SK-N-SH (cell line): ENCODE data around the gene GOLGA3. TPM values are rescaled to one million over a fixed set of nuclear protein-coding genes. Genes with fewer than 3 reads are reported as not detected.

Source experiments
- CTCF ChIA-PET: fragments of 300-600, 350-600 bp; formaldehyde crosslinking; extraction: SDS; loops from one replicate; lab custom pipeline; 2021; lab: Yijun Ruan, JAX
- POLR2A ChIA-PET: fragments of 350-600 bp; sonication (Branson Sonifier 250); formaldehyde crosslinking; extraction: SDS; loops from one replicate; lab custom pipeline; 2020; ENCODE audit warnings: antibody characterized with exemption, inconsistent platforms; lab: Yijun Ruan, JAX
- DNase-seq: peaks from one replicate; pipeline ENCODE4 v3.0.0; 2012
- H2AFZ ChIP-seq: fragments of 200-600 bp; sonication (generic); 2 replicates; pipeline ENCODE4 v1.8.1; 2016; ENCODE audit warnings: antibody characterized with exemption, mild to moderate bottlenecking, low read depth
- H3F3A ChIP-seq: fragments of 200-600 bp; sonication (generic); replicated peaks from 2 replicates; pipeline ENCODE3; 2016; ENCODE audit warnings: antibody characterized with exemption, mild to moderate bottlenecking; ENCODE audit not compliant: insufficient read depth
- H3K27ac ChIP-seq, 2 experiments: fragments of 200-500 bp in 1 of 2; fragments of 200-600 bp in 1 of 2; sonication (Bioruptor generic) in 1 of 2; sonication (generic), shearing (Covaris generic) in 1 of 2; 2 replicates each; pipeline versions ENCODE4 v1.5.1 to v1.6.1; 2014 to 2016; ENCODE audit warnings: low read depth in 2 of 2, inconsistent platforms in 1 of 2, low read length in 1 of 2, mild to moderate bottlenecking in 1 of 2, mixed read lengths in 1 of 2
- H3K27me3 ChIP-seq: fragments of 200-600 bp; sonication (generic), shearing (Covaris generic); 2 replicates; pipeline ENCODE4 v1.6.1; 2016; ENCODE audit warnings: mixed run types; ENCODE audit not compliant: insufficient read depth
- H3K36me3 ChIP-seq, 2 experiments: fragments of 200-500 bp in 1 of 2; fragments of 200-600 bp in 1 of 2; sonication (Bioruptor generic) in 1 of 2; sonication (generic) in 1 of 2; replicated peaks in 1 of 2; 2 replicates each; pipeline versions ENCODE3 to v1.5.1; 2014 to 2016; ENCODE audit warnings: low read length in 1 of 2, mild to moderate bottlenecking in 1 of 2; ENCODE audit not compliant: insufficient read depth in 2 of 2, control insufficient read depth in 1 of 2
- H3K4me1 ChIP-seq, 2 experiments: fragments of 200-500 bp in 1 of 2; fragments of 200-600 bp in 1 of 2; sonication (Bioruptor generic) in 1 of 2; sonication (generic), shearing (Covaris generic) in 1 of 2; 2 replicates each; pipeline versions ENCODE4 v1.5.1 to v1.6.1; 2014 to 2016; ENCODE audit warnings: low read depth in 1 of 2, low read length in 1 of 2, mixed run types in 1 of 2; ENCODE audit not compliant: insufficient read depth in 2 of 2, control insufficient read depth in 1 of 2
- H3K4me2 ChIP-seq: fragments of 200-600 bp; sonication (generic), shearing (Covaris generic); 2 replicates; pipeline ENCODE4 v1.6.1; 2017; ENCODE audit warnings: mixed run types
- H3K4me3 ChIP-seq, 2 experiments: fragments of 200-500 bp in 1 of 2; fragments of 200-600 bp in 1 of 2; sonication (Bioruptor generic) in 1 of 2; sonication (generic), shearing (Covaris generic) in 1 of 2; 2 replicates each; pipeline versions ENCODE4 v1.5.1 to v1.8.1; 2014 to 2016; ENCODE audit warnings: low read depth in 2 of 2, inconsistent platforms in 1 of 2, low read length in 1 of 2, mild to moderate bottlenecking in 1 of 2, mixed read lengths in 1 of 2, moderate library complexity in 1 of 2
- H3K79me2 ChIP-seq: fragments of 200-600 bp; sonication (generic); 2 replicates; pipeline ENCODE4 v1.8.1; 2017; ENCODE audit warnings: mild to moderate bottlenecking; ENCODE audit not compliant: insufficient read depth
- H3K9ac ChIP-seq: fragments of 200-600 bp; sonication (generic); 2 replicates; pipeline ENCODE4 v1.6.1; 2017; ENCODE audit warnings: mixed run types
- H3K9me2 ChIP-seq: fragments of 200-600 bp; sonication (generic); 2 replicates; pipeline ENCODE4 v1.6.1; 2017; ENCODE audit warnings: mixed run types
- H3K9me3 ChIP-seq: fragments of 200-600 bp; sonication (generic); 2 replicates; pipeline ENCODE4 v1.6.1; 2017; ENCODE audit warnings: mixed run types, mild to moderate bottlenecking, moderate library complexity
- H4K20me1 ChIP-seq: fragments of 200-600 bp; sonication (generic); 2 replicates; pipeline ENCODE4 v1.6.1; 2017; ENCODE audit warnings: mild to moderate bottlenecking, mixed run types; ENCODE audit not compliant: insufficient read depth
- CHD2 ChIP-seq: fragments of 150-350 bp; IDR thresholded peaks from 2 replicates; pipeline ENCODE4 v1.6.1; 2018; ENCODE audit warnings: low read length; ENCODE audit not compliant: partially characterized antibody
- CTCF ChIP-seq: fragments of 200-600 bp; sonication (generic); IDR thresholded peaks from 2 replicates; pipeline ENCODE4 v1.6.1; 2017; ENCODE audit warnings: antibody characterized with exemption, mild to moderate bottlenecking, moderate library complexity
- EP300 ChIP-seq, 2 experiments: IDR thresholded peaks; 2 replicates each; pipeline versions ENCODE4 v1.4.0 to v1.6.1; 2012; ENCODE audit warnings: borderline replicate concordance in 1 of 2, low read depth in 1 of 2, low read length in 1 of 2
- FOXJ3 ChIP-seq: sonication (generic); formaldehyde crosslinking; IDR thresholded peaks from 2 replicates; pipeline ENCODE4 v1.5.1; 2020; ENCODE audit warnings: mild to moderate bottlenecking, missing genetic modification reagents
- GABPA ChIP-seq: IDR thresholded peaks from 2 replicates; pipeline ENCODE4 v1.4.0; 2012; ENCODE audit warnings: low read depth, mild to moderate bottlenecking
- GATA2 ChIP-seq: sonication (generic); formaldehyde crosslinking; IDR thresholded peaks from 2 replicates; pipeline ENCODE4 v1.5.0; 2020; ENCODE audit warnings: mild to moderate bottlenecking, missing genetic modification reagents
- MEF2A ChIP-seq: IDR thresholded peaks from 2 replicates; pipeline ENCODE4 v1.4.0; 2012; ENCODE audit warnings: low read depth, borderline replicate concordance
- NFIC ChIP-seq: IDR thresholded peaks from 2 replicates; pipeline ENCODE4 v1.4.0; 2012; ENCODE audit warnings: borderline replicate concordance
- RCOR1 ChIP-seq: fragments of 150-350 bp; IDR thresholded peaks from 2 replicates; pipeline ENCODE4 v1.6.1; 2017; ENCODE audit warnings: antibody characterized with exemption, low read length
- REST ChIP-seq: IDR thresholded peaks from 2 replicates; pipeline ENCODE4 v1.6.1; 2012; ENCODE audit warnings: mild to moderate bottlenecking, low read depth, low read length, moderate library complexity
- RXRA ChIP-seq: IDR thresholded peaks from 2 replicates; pipeline ENCODE4 v1.4.0; 2012; ENCODE audit warnings: low read depth, mild to moderate bottlenecking, borderline replicate concordance
- SMC3 ChIP-seq: IDR thresholded peaks from 2 replicates; pipeline ENCODE4 v1.6.1; 2012; ENCODE audit warnings: low read depth, low read length, improper control_type of control experiment
- TEAD4 ChIP-seq: IDR thresholded peaks from 2 replicates; pipeline ENCODE4 v1.4.0; 2012; ENCODE audit warnings: mild to moderate bottlenecking, borderline replicate concordance; ENCODE audit not compliant: insufficient read depth
- USF2 ChIP-seq: fragments of 150-350 bp; IDR thresholded peaks from 2 replicates; pipeline ENCODE4 v1.6.1; 2017; ENCODE audit warnings: antibody characterized with exemption, low read length, low read depth, borderline replicate concordance
- YY1 ChIP-seq: IDR thresholded peaks from 2 replicates; pipeline ENCODE4 v1.4.0; 2012; ENCODE audit warnings: low read depth, mild to moderate bottlenecking
- ZBTB33 ChIP-seq: IDR thresholded peaks from 2 replicates; pipeline ENCODE4 v1.4.0; 2012; ENCODE audit warnings: low read depth, borderline replicate concordance
- WGBS: methylation state at CpG from one replicate; pipeline ENCODE4 v1.1.6; 2017; ENCODE audit warnings: low lambda C conversion rate; 5-methylcytosine and 5-hydroxymethylcytosine counted together
- polyA plus RNA-seq, 3 experiments: library from polyadenylated mRNA; depleted of rRNA; stranded (reverse); fragments of >200 nt; gene quantifications; 2 replicates each; pipeline ENCODE4 v1.2.3, GENCODE V29; 2012

GOLGA3 gene
- polyA plus RNA-seq, 1 of the 3 experiments (the other 2 are of a cell fraction) = 16.9 TPM

- H3K4me2 ChIP-seq = no peak overlapping the region
- H3F3A ChIP-seq = peaks cover 4% of the 10 kb centered on the region
- H3K9me3 ChIP-seq = no peaks in the 10 kb centered on the region
- no peak for DNase-seq
- peaks cover 38 to 49% of the 10 kb centered on the region in 2 experiments for H3K36me3 ChIP-seq
- no peak for TF ChIP-seq CTCF
- TF ChIP-seq RXRA = no peak
- no peak for TF ChIP-seq FOXJ3
- TF ChIP-seq RCOR1 = no peak
- TF ChIP-seq GABPA = no peak
- no peak for TF ChIP-seq SMC3
- no peak for TF ChIP-seq MEF2A
- no peak for TF ChIP-seq YY1
- no peak for TF ChIP-seq USF2
- no peak for TF ChIP-seq NFIC
- no peak for TF ChIP-seq GATA2 (CRISPR knock-in tag)
- no peak for TF ChIP-seq EP300 (IDR thresholded peaks at IDR 0.05; ENCODE audit: borderline replicate concordance in 1 of 2, low read depth in 1 of 2, low read length in 1 of 2)
- POLR2A ChIA-PET = no interaction called here
- peaks cover 8 to 15% of the 10 kb centered on the region in 2 experiments; a peak in 2 of 4 replicates for H3K4me1 ChIP-seq
- peaks cover 57% of the 10 kb centered on the region for H4K20me1 ChIP-seq
- H3K9me2 ChIP-seq = no peaks in the 10 kb centered on the region
- H3K9ac ChIP-seq = no peak overlapping the region
- CTCF ChIA-PET = interaction anchor here (0.7 kb wide), 1 partner anchor 58 kb away, joined by 3 read pairs; no protein-coding TSS in a partner anchor
- no peak overlapping the region for H2AFZ ChIP-seq
- whole genome bisulfite sequencing = 95% methylated on average over 14 of the region's 16 CpGs
- H3K4me3 ChIP-seq = no peak overlapping the region
- peaks cover 76% of the 10 kb centered on the region for H3K79me2 ChIP-seq
- H3K27me3 ChIP-seq = no peaks in the 10 kb centered on the region
- no peak overlapping the region for H3K27ac ChIP-seq
Observed at GRCh38 chr12:132825861-132826260, 2.8 kb downstream of the GOLGA3 start.

GRCh38 chr12:132825089-132825488 lies 3.6 kb downstream of the GOLGA3 start:
- Histone ChIP-seq H2AFZ (no peak overlapping the region), H4K20me1 (peaks cover 57% of the 10 kb centered on the region), H3K4me1 (peaks cover 8 to 15% of the 10 kb centered on the region in 2 experiments; a peak in 2 of 4 replicates), H3K9me3 (no peaks in the 10 kb centered on the region), H3K27me3 (no peaks in the 10 kb centered on the region), H3K27ac (no peak overlapping the region), H3K9ac (no peak overlapping the region), H3K4me3 (no peak overlapping the region), H3F3A (peaks cover 4% of the 10 kb centered on the region), H3K79me2 (peaks cover 83% of the 10 kb centered on the region), H3K4me2 (no peak overlapping the region), H3K36me3 (peaks cover 44 to 55% of the 10 kb centered on the region in 2 experiments), H3K9me2 (no peaks in the 10 kb centered on the region)
- 94% methylated on average over 18 of the region's 18 CpGs for WGBS
- POLR2A ChIA-PET = no interaction called here
- CTCF ChIA-PET = no interaction called here
- no peak for DNase-seq
- TF ChIP-seq REST (no peak), FOXJ3 (no peak), ZBTB33 (no peak), GATA2 (CRISPR knock-in tag) (no peak), CHD2 (no peak), TEAD4 (no peak), RCOR1 (no peak), USF2 (no peak)
